Activated T-cell treated with anti-CD3 and anti-CD28 coated beads for 1 hour (primary cell): ENCODE data around the gene GPNMB.
"Not testable (repeated sequence)": the region's sequence is repeated elsewhere in the genome, so short reads cannot be mapped to it uniquely, and the experiment has no call there.

ENCODE experiments used
- DNase-seq: peaks from one replicate; pipeline ENCODE4 v3.0.0-alpha.2; 2020; ENCODE audit warnings: low read depth

The GPNMB gene

GRCh38 chr7:23299770-23300300, 53.3 kb downstream of the GPNMB start:
- no peak for DNase-seq

- no peak for DNase-seq
Measured at GRCh38 chr7:23306936-23307521, 60.5 kb downstream of the GPNMB start.

GRCh38 chr7:23308754-23309153, 62.2 kb downstream of the GPNMB start:
- no peak for DNase-seq

DNA sequence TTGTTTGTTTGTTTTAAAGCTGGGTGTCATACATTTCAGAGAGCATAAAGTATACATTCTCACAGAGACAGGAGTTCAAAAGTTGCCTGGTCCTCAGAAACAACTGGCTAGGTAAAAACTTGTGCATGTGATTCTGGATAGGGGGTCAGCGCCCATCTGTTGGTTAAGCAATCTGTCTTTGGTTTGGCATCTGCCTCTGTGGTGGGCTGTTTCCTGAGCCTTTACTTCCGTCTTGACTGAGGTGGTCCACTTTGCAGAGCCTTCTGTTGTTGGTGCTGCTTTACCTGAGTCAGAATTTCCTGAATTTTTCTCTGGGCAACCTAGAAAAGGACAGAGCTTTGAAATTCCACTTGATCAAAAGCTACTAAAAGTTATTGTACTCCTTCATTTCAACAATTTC, 65.6 kb downstream of the GPNMB start:
- DNase-seq = not testable (repeated sequence)

DNA sequence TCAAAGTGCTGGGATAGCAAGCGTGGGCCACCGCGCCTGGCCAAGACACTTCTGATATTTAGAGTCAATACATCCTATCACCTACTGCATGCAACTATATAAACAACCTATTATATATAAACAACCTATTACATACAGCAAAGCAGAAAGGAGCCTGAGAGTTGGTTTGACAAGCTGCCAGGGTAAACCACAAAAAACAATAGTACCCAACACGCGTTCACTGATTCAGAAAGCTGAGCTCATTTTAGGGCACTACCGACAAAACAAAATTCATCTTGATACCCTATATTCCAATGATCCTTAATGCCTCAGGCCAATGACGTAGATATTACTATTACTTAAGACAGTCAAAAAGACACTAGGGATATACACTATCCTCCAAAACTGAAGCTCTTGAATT, 68.8 kb downstream of the GPNMB start:
- DNase-seq = no peak
